Erythroblast (primary cell): ENCODE results near the gene MAP3K20.

Source experiments
- GATA1 ChIP-seq: IDR thresholded peaks from 2 replicates; pipeline ENCODE4 v1.6.1; 2011; ENCODE audit warnings: low read depth, mild to moderate bottlenecking, control low read depth, low read length, moderate library complexity
- POLR2A ChIP-seq: IDR thresholded peaks from 2 replicates; pipeline ENCODE4 v1.6.1; 2011; ENCODE audit warnings: mild to moderate bottlenecking, low read length

GRCh38 chr2:173311844-173312606 is 236.4 kb downstream of the MAP3K20 start:
- no peak for TF ChIP-seq POLR2A
- no peak for TF ChIP-seq GATA1
